Aorta (tissue), 5 donors: ENCODE data around the gene ANKFN1. TPM values are rescaled to one million over a fixed set of nuclear protein-coding genes. Genes with fewer than 3 reads are reported as not detected.

Experiments
- ATAC-seq: fragments of 200-7000 bp; cut with Tn5 transposase; one replicate; pipeline ENCODE4 v1.9.1; 2022; ENCODE audit warnings: moderate library complexity; ENCODE audit not compliant: low FRiP score
- DNase-seq, 2 donors: peaks; one replicate each; pipeline ENCODE4 v3.0.0-alpha.2; 2020
- H3K27ac ChIP-seq, 2 donors: one replicate each; pipeline ENCODE4 v1.5.1; 2013; ENCODE audit warnings: low read length in 2 of 2, mild to moderate bottlenecking in 2 of 2, moderate library complexity in 2 of 2, control low read depth in 1 of 2, inconsistent platforms in 1 of 2, low read depth in 1 of 2
- H3K27me3 ChIP-seq, 2 donors: one replicate each; pipeline ENCODE4 v1.6.1; 2013; ENCODE audit warnings: control low read depth in 1 of 2, low read length in 1 of 2, mild to moderate bottlenecking in 1 of 2, moderate library complexity in 1 of 2; ENCODE audit not compliant: insufficient read depth in 2 of 2, control insufficient read depth in 1 of 2
- H3K36me3 ChIP-seq, 2 donors: one replicate each; pipeline ENCODE4 v1.6.1; 2013; ENCODE audit warnings: control low read depth in 1 of 2, low read length in 1 of 2, mild to moderate bottlenecking in 1 of 2; ENCODE audit not compliant: insufficient read depth in 2 of 2, control insufficient read depth in 1 of 2
- H3K4me1 ChIP-seq, 2 donors: one replicate each; pipeline ENCODE4 v1.6.1; 2013; ENCODE audit warnings: low read length in 2 of 2, control low read depth in 1 of 2, mild to moderate bottlenecking in 1 of 2, moderate library complexity in 1 of 2; ENCODE audit not compliant: insufficient read depth in 2 of 2, control insufficient read depth in 1 of 2
- H3K4me3 ChIP-seq, 2 donors: one replicate each; pipeline ENCODE4 v1.5.1; 2013; ENCODE audit warnings: low read length in 2 of 2, control low read depth in 1 of 2, mild to moderate bottlenecking in 1 of 2
- H3K9me3 ChIP-seq: one replicate; pipeline ENCODE4 v1.6.1; 2013; ENCODE audit warnings: mild to moderate bottlenecking, low read length; ENCODE audit not compliant: control insufficient read depth
- WGBS, 2 donors: extraction: QIAGEN DNeasy Blood & Tissue Kit; methylation state at CpG; one replicate each; pipeline ENCODE4 v1.1.7; 2013; 5-methylcytosine and 5-hydroxymethylcytosine counted together
- intact Hi-C, 2 donors: fragments of 100-400 bp; cut with DNase I; formaldehyde crosslinking; loops; one replicate each; pipeline versions ENCODE4 v1.14.2 to v1.15.0; 2022
- polyA plus RNA-seq, 2 donors: library from polyadenylated mRNA; stranded (reverse); fragments of 200-250 nt; gene quantifications; one replicate each; pipeline ENCODE4 v1.2.3, GENCODE V29; 2013
- total RNA-seq, 2 donors: library from RNA; stranded (reverse); fragmentation: NEBNext Ultra II Directional; extraction: Animal tissue kit (Norgen Biotek cat#: 25700); gene quantifications; one replicate each; pipeline ENCODE4 v1.2.1, GENCODE V29; 2021
- donor health status: healthy with polysubstance abuse.
- donor health status: Bipolar disorder and iron deficiency.
- donor health status: DM: no; HTN: no; CAD: no.
- donor health status: DM: no; HTN: no; CAD: no.
- donor health status: DM: yes; HTN: yes; CAD: no.

ANKFN1 gene
- total and polyA plus RNA-seq, 4 donors = 0.15 to 0.99 (median 0.26) TPM; not detected in 1

- WGBS, 2 donors = 34 to 36% methylated on average over 4 of the region's 4 CpGs
Measured at GRCh38 chr17:56158915-56159825, 5.9 kb downstream of the ANKFN1 start.

GRCh38 chr17:56159826-56160380 lies 6.6 kb downstream of the ANKFN1 start:
- Histone ChIP-seq H3K27me3 (peaks cover 0 to 2% of the 10 kb centered on the region in 2 donors), H3K9me3 (no peaks in the 10 kb centered on the region), H3K4me1 (no peaks in the 10 kb centered on the region), H3K36me3 (no peaks in the 10 kb centered on the region), H3K27ac (no peak overlapping the region), H3K4me3 (no peak overlapping the region)
- WGBS, 2 donors = 14 to 20% methylated on average over 1 of the region's 1 CpG
- intact Hi-C loops = no loop called here
- ATAC-seq (no peak), DNase-seq (no peak)

More at GRCh38 chr17:56158915-56159825, 5.9 kb downstream of the ANKFN1 start:
- DNase-seq (no peak), ATAC-seq (no peak)
- Histone ChIP-seq H3K27ac (no peak overlapping the region), H3K36me3 (no peaks in the 10 kb centered on the region), H3K27me3 (peaks cover 0 to 2% of the 10 kb centered on the region in 2 donors), H3K4me1 (no peaks in the 10 kb centered on the region), H3K9me3 (no peaks in the 10 kb centered on the region), H3K4me3 (no peak overlapping the region)
- intact Hi-C loops = no loop called here

- DNase-seq = no peak
- H3K4me1 ChIP-seq = no peaks in the 10 kb centered on the region
- H3K27ac ChIP-seq = no peak overlapping the region
- no peaks in the 10 kb centered on the region for H3K36me3 ChIP-seq
- WGBS, 2 donors = 45 to 66% methylated on average over 3 of the region's 3 CpGs
- H3K9me3 ChIP-seq = no peaks in the 10 kb centered on the region
- intact Hi-C loops = no loop called here
- no peak for ATAC-seq
- H3K4me3 ChIP-seq = no peak overlapping the region
- H3K27me3 ChIP-seq = peaks cover 0 to 2% of the 10 kb centered on the region in 2 donors
Measured at GRCh38 chr17:56160422-56160821, 7.1 kb downstream of the ANKFN1 start.

- DNase-seq = no peak
- H3K9me3 ChIP-seq = no peaks in the 10 kb centered on the region
- H3K4me3 ChIP-seq = no peak overlapping the region
- H3K27me3 ChIP-seq = peaks cover 0 to 3% of the 10 kb centered on the region in 2 donors
- ATAC-seq = no peak
- WGBS, 2 donors = 74 to 79% methylated on average over 8 of the region's 8 CpGs
- H3K27ac ChIP-seq = no peak overlapping the region
- H3K4me1 ChIP-seq = no peaks in the 10 kb centered on the region
- intact Hi-C loops = no loop called here
- no peaks in the 10 kb centered on the region for H3K36me3 ChIP-seq
Measured at GRCh38 chr17:56165072-56165641, 11.9 kb downstream of the ANKFN1 start.

DNA sequence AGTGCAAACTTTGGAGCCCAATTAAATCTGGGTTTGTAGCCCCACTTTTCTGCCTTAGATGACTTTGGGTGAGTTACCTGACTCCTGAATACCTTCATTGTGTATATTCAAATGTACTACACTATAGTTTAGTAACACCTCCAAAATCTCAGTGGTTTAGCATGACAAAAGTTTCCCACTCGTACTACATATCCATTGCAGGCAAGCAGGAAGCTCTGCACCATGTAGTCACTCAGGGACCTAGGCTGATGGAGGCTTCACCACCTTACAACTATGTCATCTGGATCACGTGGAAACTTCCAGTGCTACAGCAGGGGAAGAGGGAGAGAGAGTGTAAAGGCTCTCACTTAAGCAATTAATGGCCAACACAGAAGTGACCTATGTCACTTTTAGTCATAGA lies 14.2 kb downstream of the ANKFN1 start:
- Histone ChIP-seq H3K27me3 (peaks cover 0 to 3% of the 10 kb centered on the region in 2 donors), H3K27ac (no peak overlapping the region), H3K4me1 (no peaks in the 10 kb centered on the region), H3K4me3 (no peak overlapping the region), H3K36me3 (no peaks in the 10 kb centered on the region), H3K9me3 (no peaks in the 10 kb centered on the region)
- intact Hi-C loops = no loop called here
- 66 to 77% methylated on average over 2 of the region's 2 CpGs for WGBS, 2 donors
- DNase-seq = no peak
- ATAC-seq = no peak

DNA sequence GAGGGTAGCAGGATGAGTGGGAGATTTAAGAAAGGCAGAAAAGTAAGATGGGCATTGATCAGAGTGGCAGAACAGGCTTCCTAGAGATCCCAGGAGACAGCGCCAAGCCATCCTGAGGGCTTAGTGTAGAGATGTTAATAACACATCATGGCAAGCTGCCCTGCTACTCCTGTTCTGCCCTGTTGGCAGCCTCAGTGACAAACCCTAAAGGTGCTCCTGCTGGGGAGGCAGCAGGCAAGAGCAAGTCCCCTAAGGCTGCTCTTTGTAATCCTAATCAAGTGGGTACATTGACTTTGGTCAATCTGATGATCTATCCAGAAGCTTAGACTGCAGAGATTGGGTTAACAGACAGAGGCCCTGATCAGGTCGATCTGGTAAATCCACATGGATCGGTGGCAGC lies 16.3 kb downstream of the ANKFN1 start:
- Histone ChIP-seq H3K27me3 (peaks cover 0 to 3% of the 10 kb centered on the region in 2 donors), H3K4me1 (no peaks in the 10 kb centered on the region), H3K9me3 (no peaks in the 10 kb centered on the region), H3K4me3 (no peak overlapping the region), H3K27ac (no peak overlapping the region), H3K36me3 (no peaks in the 10 kb centered on the region)
- 91 to 92% methylated on average over 3 of the region's 3 CpGs for WGBS, 2 donors
- DNase-seq = no peak
- ATAC-seq = no peak
- intact Hi-C loops = no loop called here

DNA sequence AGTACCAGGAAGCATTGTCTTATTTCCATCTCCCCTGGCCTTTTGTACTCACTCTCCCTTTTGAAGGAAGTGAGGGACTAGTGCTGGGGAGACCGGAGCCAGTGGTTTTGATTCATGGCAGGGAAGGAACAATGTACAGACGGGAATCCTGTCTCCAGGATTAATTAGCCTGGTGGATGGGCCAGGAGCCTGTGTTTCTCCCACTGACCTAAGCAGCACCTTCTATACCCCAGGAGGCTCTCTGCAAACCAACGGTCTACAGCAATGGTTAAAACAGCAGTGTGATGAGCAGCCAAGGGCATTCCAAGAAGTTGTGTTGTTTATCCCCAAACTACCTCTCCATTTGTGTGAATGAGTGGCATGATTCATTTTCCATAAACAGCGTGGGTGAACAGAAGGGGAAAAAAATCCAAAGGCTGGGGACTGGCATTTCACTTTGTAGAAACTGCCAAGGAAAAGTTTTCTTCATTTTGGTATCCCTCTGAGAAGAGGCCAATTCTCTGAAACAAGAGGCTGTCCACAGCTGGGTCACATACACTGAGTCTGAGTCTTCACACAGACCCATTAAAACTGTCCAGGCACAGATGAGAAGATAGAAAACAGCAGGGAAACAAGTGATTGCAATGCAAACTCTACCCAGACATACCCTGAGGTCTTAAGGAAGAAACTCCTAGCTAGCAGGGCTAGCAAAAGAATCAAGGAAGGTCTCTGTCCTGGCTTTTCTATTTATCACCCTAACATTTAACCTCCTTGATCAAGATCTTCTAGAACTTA lies 18.1 kb downstream of the ANKFN1 start:
- Histone ChIP-seq H3K36me3 (no peaks in the 10 kb centered on the region), H3K4me1 (no peaks in the 10 kb centered on the region), H3K4me3 (no peak overlapping the region), H3K9me3 (no peaks in the 10 kb centered on the region), H3K27ac (no peak overlapping the region), H3K27me3 (peaks cover 1 to 3% of the 10 kb centered on the region in 2 donors)
- no peak for ATAC-seq
- intact Hi-C loops = no loop called here
- DNase-seq = no peak
- WGBS, 2 donors = 39 to 40% methylated on average over 4 of the region's 4 CpGs

- intact Hi-C loops = no loop called here
- DNase-seq (no peak), ATAC-seq (no peak)
- no peaks in the 10 kb centered on the region for H3K9me3 ChIP-seq
- no peaks in the 10 kb centered on the region for H3K36me3 ChIP-seq
- WGBS, 2 donors = 34 to 36% methylated on average over 5 of the region's 5 CpGs
- H3K27me3 ChIP-seq = peaks cover 1% of the 10 kb centered on the region in 2 donors
- H3K4me1 ChIP-seq = no peaks in the 10 kb centered on the region
- H3K27ac ChIP-seq = no peak overlapping the region
- no peak overlapping the region for H3K4me3 ChIP-seq
Measured at GRCh38 chr17:56172517-56172982, 19.3 kb downstream of the ANKFN1 start.
